K562 (cell line): ENCODE results near the gene UQCRC2. TPM values are rescaled to one million over a fixed set of nuclear protein-coding genes. Genes with fewer than 3 reads are reported as not detected.
A peak's percentile ranks its signal among the peaks of the same experiment; 100 is the strongest.

Source experiments
- BACH1 ChIP-seq: fragments of 200-800 bp; sonication (Bioruptor generic); IDR thresholded peaks from 2 replicates; pipeline ENCODE4 v1.6.1; 2016; ENCODE audit warnings: missing genetic modification characterization, missing compliant biosample characterization
- CBFA2T2 ChIP-seq: fragments of 450-650 bp; conservative IDR thresholded peaks from 2 replicates; pipeline ENCODE4 v1.6.1; 2017; ENCODE audit warnings: mild to moderate bottlenecking
- CBX5 ChIP-seq: IDR thresholded peaks from 2 replicates; pipeline ENCODE4 v1.6.1; 2014; ENCODE audit warnings: low read depth, borderline replicate concordance
- CTCFL ChIP-seq: IDR thresholded peaks from 2 replicates; pipeline ENCODE4 v1.6.1; 2011; ENCODE audit warnings: borderline replicate concordance, low read depth, mild to moderate bottlenecking, moderate library complexity, low read length; ENCODE audit not compliant: insufficient read depth, poor library complexity, severe bottlenecking
- FOXJ3 ChIP-seq: sonication (generic); formaldehyde crosslinking; IDR thresholded peaks from 2 replicates; pipeline ENCODE4 v1.4.0; 2020; ENCODE audit warnings: mild to moderate bottlenecking, missing genetic modification reagents
- HDGF ChIP-seq: fragments of 450-650 bp; IDR thresholded peaks from 2 replicates; pipeline ENCODE4 v1.6.1; 2016
- HMGN3 ChIP-seq: IDR thresholded peaks from 2 replicates; pipeline ENCODE4 v1.6.1; 2011; ENCODE audit warnings: borderline replicate concordance, low read depth, mild to moderate bottlenecking, mixed read lengths, low read length; ENCODE audit not compliant: insufficient read length; ENCODE audit errors: extremely low read depth
- KLF13 ChIP-seq: fragments of 450-650 bp; IDR thresholded peaks from 2 replicates; pipeline ENCODE4 v1.6.1; 2016; ENCODE audit warnings: missing genetic modification characterization, low read depth, mild to moderate bottlenecking, missing compliant biosample characterization, moderate library complexity, borderline replicate concordance
- MBD2 ChIP-seq: sonication (generic); IDR thresholded peaks from 2 replicates; pipeline ENCODE4 v1.6.1; 2016; ENCODE audit warnings: low read depth, borderline replicate concordance
- MCM3 ChIP-seq: fragments of 450-650 bp; IDR thresholded peaks from 2 replicates; pipeline ENCODE4 v1.6.1; 2016
- NCOA4 ChIP-seq: fragments of 450-650 bp; IDR thresholded peaks from 2 replicates; pipeline ENCODE4 v1.6.1; 2018; ENCODE audit warnings: mild to moderate bottlenecking; ENCODE audit not compliant: partially characterized antibody
- NFXL1 ChIP-seq: fragments of 450-650 bp; formaldehyde crosslinking; IDR thresholded peaks from 2 replicates; pipeline ENCODE4 v1.4.0; 2021; ENCODE audit warnings: mild to moderate bottlenecking
- PHF20 ChIP-seq: fragments of 450-650 bp; IDR thresholded peaks from 2 replicates; pipeline ENCODE4 v1.6.1; 2018; ENCODE audit not compliant: partially characterized antibody
- PHTF2 ChIP-seq: fragments of 250-450 bp; sonication (Bioruptor Pico); IDR thresholded peaks from 2 replicates; pipeline ENCODE4 v1.5.0; 2021; ENCODE audit warnings: mild to moderate bottlenecking
- POLR2A ChIP-seq: fragments of 450-650 bp; conservative IDR thresholded peaks from 2 replicates; pipeline ENCODE4 v1.6.1; 2016
- RBBP5 ChIP-seq: fragments of 200-600 bp; sonication (generic); IDR thresholded peaks from 2 replicates; pipeline ENCODE4 v1.6.1; 2012; ENCODE audit warnings: borderline replicate concordance, mild to moderate bottlenecking, low read length, control low read depth, inconsistent platforms; ENCODE audit not compliant: insufficient read depth, poor library complexity, severe bottlenecking
- RCOR1 ChIP-seq, 2 experiments: IDR thresholded peaks; 2 replicates each; pipeline ENCODE4 v1.6.1; 2012; ENCODE audit warnings: low read depth in 2 of 2, low read length in 2 of 2, borderline replicate concordance in 1 of 2, improper control_type of control experiment in 1 of 2
- RNF2 ChIP-seq: sonication (generic); IDR thresholded peaks from 2 replicates; pipeline ENCODE4 v1.6.1; 2016
- SAFB2 ChIP-seq: fragments of 200-400 bp; formaldehyde crosslinking; IDR thresholded peaks from 2 replicates; pipeline ENCODE4 v1.6.1; 2018; ENCODE audit warnings: borderline replicate concordance, low read length, low read depth, moderate library complexity; ENCODE audit not compliant: severe bottlenecking
- SRSF3 ChIP-seq: fragments of 200-400 bp; formaldehyde crosslinking; IDR thresholded peaks from 2 replicates; pipeline ENCODE4 v1.6.1; 2016; ENCODE audit warnings: mild to moderate bottlenecking, low read length, moderate library complexity; ENCODE audit not compliant: insufficient read depth
- SUPT5H ChIP-seq: fragments of 450-650 bp; IDR thresholded peaks from 2 replicates; pipeline ENCODE4 v1.6.1; 2016
- TRIM24 ChIP-seq, 2 experiments: fragments of 450-650 bp; IDR thresholded peaks; 2 replicates each; pipeline ENCODE4 v1.6.1; 2016
- ZC3H11A ChIP-seq: IDR thresholded peaks from 2 replicates; pipeline ENCODE4 v1.6.1; 2012; ENCODE audit warnings: low read depth, low read length, improper control_type of control experiment
- ZNF143 ChIP-seq: sonication (generic); formaldehyde crosslinking; IDR thresholded peaks from 2 replicates; pipeline ENCODE4 v1.9.0; 2022; ENCODE audit warnings: mild to moderate bottlenecking, missing genetic modification reagents
- ZNF184 ChIP-seq: sonication (generic); formaldehyde crosslinking; IDR thresholded peaks from 2 replicates; pipeline ENCODE4 v1.5.0; 2020; ENCODE audit warnings: missing genetic modification reagents
- ZNF197 ChIP-seq: fragments of 200-800 bp; sonication (Bioruptor generic); IDR thresholded peaks from 2 replicates; pipeline ENCODE4 v1.6.1; 2016; ENCODE audit warnings: low read depth, missing genetic modification characterization, missing compliant biosample characterization
- ZNF316 ChIP-seq: fragments of 450-650 bp; IDR thresholded peaks from 2 replicates; pipeline ENCODE4 v1.6.1; 2016
- ZNF584 ChIP-seq: fragments of 200-800 bp; sonication (Bioruptor generic); IDR thresholded peaks from 2 replicates; pipeline ENCODE4 v1.6.1; 2016; ENCODE audit warnings: low read depth, mild to moderate bottlenecking, missing genetic modification characterization, missing compliant biosample characterization
- ZNF77 ChIP-seq: fragments of 250-450 bp; sonication (Bioruptor Pico); IDR thresholded peaks from 2 replicates; pipeline ENCODE4 v1.5.0; 2020
- polyA plus RNA-seq, 8 experiments: library from polyadenylated mRNA; depleted of rRNA in 4 of 8; stranded (reverse) in 5 of 8; unstranded in 3 of 8; fragments of >200 nt; fragmentation: Nextera tagmentation in 2 of 8; fragmentation: Illumina TruSeq in 1 of 8; extraction: Ambion mirVana in 2 of 8; extraction: Trizol in 1 of 8; gene quantifications; 2 replicates each; pipeline versions ENCODE4 v1.2.1 to v1.2.3, GENCODE V29; 2011 to 2014; ENCODE audit warnings: inconsistent platforms in 1 of 8, missing spikeins in 1 of 8
- total RNA-seq, 7 experiments: library from RNA; depleted of rRNA in 6 of 7; stranded (reverse); fragments of >200 nt in 6 of 7; fragmentation: Illumina TruSeq in 2 of 7; extraction: Trizol in 2 of 7; gene quantifications; 2 replicates each; pipeline versions ENCODE4 v1.2.1 to v1.2.3, GENCODE V29; 2011 to 2021; ENCODE audit warnings: low replicate concordance in 1 of 7
- TF ChIP-seq, protein P1 (sequence below): conservative IDR thresholded peaks from 2 replicates; pipeline ENCODE4 v1.6.1; 2011; ENCODE audit warnings: low read depth, mild to moderate bottlenecking, low read length; ENCODE audit not compliant: control insufficient read depth

Gene UQCRC2
- total and polyA plus RNA-seq, 9 of the 15 experiments (the other 6 are each of a cell fraction or from before 2014, with no cell fraction given) = 177 to 516 (median 319) TPM

- TF ChIP-seq PHF20 (peak; percentile 40), TRIM24 (IDR thresholded peaks at IDR 0.05) (no peak), NCOA4 (no peak), CBX5 (no peak), SUPT5H (0 out of 2 replicates have a peak, but pooled peaks have one; percentile 19), ZNF316 (no peak), ZNF77 (no peak), RBBP5 (peak; percentile 54), FOXJ3 (CRISPR knock-in tag) (no peak), ZNF584 (CRISPR knock-in tag) (no peak), NFXL1 (CRISPR knock-in tag) (no peak), RNF2 (no peak), RCOR1 (IDR thresholded peaks at IDR 0.05; ENCODE audit: borderline replicate concordance in 1 of 2, low read depth in 2 of 2, low read length in 2 of 2) (no peak), ZNF197 (no peak), ZNF184 (CRISPR knock-in tag) (no peak), HDGF (no peak), ZC3H11A (no peak), PHTF2 (CRISPR knock-in tag) (no peak), MBD2 (no peak; the same call in 1 of the 2 replicates), BACH1 (tag) (no peak), SRSF3 (no peak), CBFA2T2 (no peak), ZNF143 (CRISPR knock-in tag) (no peak), SAFB2 (no peak), CTCFL (no peak), KLF13 (tag) (0 out of 2 replicates have a peak, but pooled peaks have one; percentile 22), HMGN3 (peak; percentile 24), MCM3 (no peak), POLR2A (peak; percentile 68)
- TF ChIP-seq, protein P1, sequence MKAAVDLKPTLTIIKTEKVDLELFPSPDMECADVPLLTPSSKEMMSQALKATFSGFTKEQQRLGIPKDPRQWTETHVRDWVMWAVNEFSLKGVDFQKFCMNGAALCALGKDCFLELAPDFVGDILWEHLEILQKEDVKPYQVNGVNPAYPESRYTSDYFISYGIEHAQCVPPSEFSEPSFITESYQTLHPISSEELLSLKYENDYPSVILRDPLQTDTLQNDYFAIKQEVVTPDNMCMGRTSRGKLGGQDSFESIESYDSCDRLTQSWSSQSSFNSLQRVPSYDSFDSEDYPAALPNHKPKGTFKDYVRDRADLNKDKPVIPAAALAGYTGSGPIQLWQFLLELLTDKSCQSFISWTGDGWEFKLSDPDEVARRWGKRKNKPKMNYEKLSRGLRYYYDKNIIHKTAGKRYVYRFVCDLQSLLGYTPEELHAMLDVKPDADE = 0 out of 2 replicates have a peak, but pooled peaks have one; percentile 15
Observed at GRCh38 chr16:22007509-22008214, 54.5 kb downstream of the UQCRC2 start, which contains the start of gene MOSMO (continued).
